ENCODE results near the gene FNDC8.
"Not testable (repeated sequence)": the region's sequence is repeated elsewhere in the genome, so short reads cannot be mapped to it uniquely, and the experiment has no call there.

Gene FNDC8

DNA sequence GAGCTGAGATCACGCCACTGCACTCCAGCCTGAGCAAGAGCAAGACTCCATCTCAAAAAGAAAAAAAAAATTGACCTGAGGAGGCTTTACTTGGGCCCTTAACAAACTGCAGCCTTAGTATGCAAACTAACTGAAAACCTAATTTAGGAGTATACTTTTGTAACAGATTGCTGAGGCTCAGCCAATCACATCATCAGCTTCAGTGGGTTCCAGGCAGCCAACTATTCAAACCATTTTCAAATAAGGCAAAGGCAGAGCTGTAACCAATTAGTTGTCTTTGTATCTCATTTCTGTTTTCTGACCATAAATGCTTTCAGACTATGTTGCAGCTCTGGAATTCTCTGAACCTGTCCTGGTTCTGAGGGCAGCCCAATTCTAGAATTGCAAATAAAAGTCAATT lies 25.7 kb upstream of the FNDC8 start:
- no peak for DNase-seq (ENCODE audit: low spot score)

DNA sequence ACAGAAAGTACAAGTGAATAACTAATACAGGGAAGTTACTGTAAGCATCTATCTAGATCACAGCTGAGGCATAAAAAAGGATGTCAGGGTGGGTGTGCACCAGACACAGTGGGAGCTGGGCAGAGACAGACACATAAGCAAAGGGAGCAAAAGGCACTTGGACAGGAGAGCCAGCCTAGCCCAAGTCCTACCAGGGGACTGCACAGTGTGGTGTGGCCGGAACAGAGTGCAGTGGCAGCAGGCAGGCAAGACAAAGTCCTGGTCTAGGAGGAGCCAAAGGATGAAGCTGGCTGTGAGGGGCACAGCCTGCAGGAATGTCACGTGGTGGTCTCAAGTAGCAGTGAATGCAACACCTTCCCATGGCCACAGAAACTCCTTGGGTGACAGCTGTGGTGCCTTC lies 23.6 kb upstream of the FNDC8 start:
- no peak for DNase-seq (ENCODE audit: low spot score)

DNA sequence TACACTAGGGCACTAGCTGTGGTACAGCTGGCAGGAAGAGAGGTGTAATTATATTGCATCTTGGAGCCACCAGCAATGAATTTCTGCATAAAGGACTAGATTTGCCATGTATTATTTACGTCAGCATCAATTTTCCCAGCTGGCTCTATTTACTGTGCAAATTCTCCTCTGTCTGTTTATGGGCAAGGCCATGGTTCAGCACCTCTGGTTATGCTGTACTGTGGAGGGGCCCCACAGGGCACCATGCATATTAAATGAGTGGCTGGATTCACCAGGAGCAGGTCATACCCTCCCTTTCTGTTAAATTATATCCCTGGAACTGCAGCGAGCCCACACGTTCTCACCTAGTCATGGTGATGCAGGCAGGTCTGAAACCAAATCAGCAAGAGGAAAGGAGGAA lies 21.5 kb upstream of the FNDC8 start:
- no peak for DNase-seq (ENCODE audit: low spot score)

DNA sequence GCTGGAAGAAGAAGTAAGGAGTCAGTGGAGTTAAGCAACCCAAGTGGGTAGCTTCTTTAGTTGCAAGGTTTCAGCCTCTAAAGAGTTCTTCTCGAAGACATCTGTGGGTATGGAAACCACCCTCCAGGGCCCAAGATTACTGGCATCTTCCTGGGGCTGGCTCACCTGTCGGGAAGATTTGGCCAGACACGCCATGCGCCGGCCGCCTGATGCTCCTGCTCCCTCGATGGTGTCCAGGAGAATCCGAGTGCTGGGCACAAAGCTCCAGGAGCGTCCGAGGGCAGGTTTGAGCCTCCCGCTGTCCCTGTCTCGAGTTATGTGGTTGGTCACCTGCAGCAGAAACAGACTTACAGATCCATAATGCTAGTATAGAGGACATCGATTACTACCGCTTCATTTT lies 20.4 kb upstream of the FNDC8 start:
- no peak for DNase-seq (ENCODE audit: low spot score)

DNA sequence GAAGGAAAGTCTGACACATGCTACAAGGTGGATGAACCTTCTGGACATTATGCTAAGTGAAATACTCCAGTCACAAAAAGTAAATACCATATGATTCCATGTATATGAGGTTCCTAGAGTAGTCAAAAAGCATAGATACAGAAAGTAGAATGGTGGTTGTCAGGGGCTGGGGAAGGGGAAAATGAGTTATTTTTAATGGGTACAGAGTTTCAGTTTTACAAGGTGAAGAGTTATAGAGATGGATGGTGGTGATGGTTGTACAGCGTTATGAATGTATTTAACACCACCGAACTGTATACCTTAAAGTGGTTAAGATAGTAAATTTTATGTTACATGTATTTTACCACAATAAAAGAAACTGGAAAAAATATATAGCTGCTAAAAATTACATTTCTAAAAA lies 19.7 kb upstream of the FNDC8 start:
- no peak for DNase-seq (ENCODE audit: low spot score)

DNA sequence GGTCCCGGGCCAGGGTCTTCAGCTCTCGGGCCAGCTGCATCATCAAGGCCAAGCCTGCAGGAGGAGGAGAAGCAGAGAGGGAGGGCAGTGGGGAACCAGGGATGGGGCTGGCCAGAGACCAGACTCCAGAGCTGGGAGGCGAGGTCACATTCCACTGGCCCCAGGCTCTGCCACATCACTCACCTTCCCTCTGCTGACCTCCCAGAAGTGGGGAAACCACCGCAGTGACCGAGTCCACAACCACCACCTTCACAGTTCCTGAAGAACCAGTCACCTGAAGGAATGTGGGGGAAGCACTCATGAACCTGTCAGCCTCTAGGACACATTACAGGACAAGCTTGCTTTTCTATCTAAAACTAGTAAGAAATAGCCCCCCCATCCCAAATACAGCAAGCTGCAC lies 18.1 kb upstream of the FNDC8 start:
- DNase-seq (ENCODE audit: low spot score) = no peak

DNA sequence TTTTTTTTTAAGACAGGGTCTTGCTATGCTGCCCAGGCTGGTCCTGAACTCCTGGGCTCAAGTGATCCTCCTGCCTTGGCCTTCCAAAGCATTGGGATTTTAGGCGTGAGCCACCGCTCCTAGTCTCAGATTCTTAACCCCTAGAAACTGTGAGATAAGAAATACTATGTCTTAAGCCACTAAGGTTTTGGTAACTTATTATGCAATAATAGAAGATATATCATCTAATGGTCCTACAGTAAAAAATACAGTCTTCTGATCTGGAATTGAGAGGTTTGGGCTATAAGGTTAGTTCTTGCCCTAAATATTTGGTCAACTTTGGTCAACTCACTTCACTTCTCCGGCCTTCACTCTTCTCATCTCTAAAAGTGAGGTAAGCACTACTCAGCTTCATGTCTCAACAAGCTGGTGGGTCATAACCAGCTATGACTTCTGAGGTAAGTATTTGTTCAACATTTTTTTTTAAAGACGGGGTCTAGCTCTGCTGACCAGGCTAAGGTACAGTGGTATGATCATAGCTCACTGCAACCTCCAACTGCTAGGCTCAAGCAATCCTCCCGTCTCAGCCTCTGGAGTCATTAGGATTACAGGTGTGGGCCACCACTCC lies 16.5 kb upstream of the FNDC8 start:
- DNase-seq (ENCODE audit: low spot score) = no peak

DNA sequence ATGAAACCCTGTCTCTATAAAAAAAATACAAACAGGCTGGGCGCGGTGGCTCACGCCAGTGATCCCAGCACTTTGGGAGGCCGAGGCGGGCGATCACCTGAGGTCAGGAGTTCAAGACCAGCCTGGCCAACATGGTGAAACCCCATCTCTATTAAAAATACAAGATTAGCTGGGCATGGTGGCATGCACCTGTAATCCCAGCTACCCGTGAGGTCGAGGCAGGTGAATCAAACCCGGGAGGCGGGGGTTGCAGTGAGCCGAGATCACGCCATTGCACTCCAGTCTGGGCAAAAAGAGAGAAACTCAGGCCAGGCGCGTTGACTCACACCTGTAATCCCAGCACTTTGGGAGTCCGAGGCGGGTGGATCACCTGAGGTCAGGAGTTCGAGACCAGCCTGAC lies 10.6 kb upstream of the FNDC8 start:
- not testable (repeated sequence) for DNase-seq (ENCODE audit: low spot score)

DNA sequence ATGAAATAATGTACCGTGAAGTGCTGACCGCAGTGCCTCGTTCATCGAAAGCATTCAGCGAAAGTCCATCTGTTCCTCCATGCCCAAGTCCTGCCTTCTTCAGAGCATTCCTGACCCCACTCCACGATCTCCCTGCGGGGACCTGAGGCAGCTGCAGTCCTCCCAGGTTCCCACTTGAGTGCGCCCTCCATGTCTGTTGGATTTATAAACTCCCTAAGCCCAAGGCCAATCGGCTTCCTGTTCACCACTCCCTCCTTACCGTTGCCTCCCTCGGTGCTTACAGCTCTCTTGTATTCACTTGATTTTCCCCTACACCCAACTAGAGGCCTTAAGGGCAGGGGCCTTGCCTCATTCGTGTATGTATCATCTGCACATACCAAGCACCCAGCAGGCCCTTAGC lies 4.6 kb upstream of the FNDC8 start:
- no peak for DNase-seq (ENCODE audit: low spot score)

DNA sequence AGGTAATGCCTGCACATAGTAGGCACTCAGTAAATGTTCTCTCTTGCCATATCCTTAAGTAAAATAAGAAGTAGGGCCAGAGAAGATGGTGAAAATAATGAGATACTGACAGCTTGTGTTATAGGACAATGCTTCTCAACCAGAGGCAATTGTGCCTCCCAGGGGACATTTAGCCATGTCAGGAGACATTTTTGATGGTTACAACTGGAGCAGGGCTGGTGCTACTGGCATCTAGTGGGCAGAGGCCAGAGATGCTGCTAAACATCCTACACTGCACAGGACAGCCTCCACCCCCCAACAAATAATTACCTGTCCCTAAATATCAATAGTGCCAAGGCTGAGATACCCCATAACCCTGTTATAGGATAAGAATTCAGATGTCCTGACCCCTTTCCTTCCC lies 3.4 kb upstream of the FNDC8 start:
- DNase-seq (ENCODE audit: low spot score) = no peak

DNA sequence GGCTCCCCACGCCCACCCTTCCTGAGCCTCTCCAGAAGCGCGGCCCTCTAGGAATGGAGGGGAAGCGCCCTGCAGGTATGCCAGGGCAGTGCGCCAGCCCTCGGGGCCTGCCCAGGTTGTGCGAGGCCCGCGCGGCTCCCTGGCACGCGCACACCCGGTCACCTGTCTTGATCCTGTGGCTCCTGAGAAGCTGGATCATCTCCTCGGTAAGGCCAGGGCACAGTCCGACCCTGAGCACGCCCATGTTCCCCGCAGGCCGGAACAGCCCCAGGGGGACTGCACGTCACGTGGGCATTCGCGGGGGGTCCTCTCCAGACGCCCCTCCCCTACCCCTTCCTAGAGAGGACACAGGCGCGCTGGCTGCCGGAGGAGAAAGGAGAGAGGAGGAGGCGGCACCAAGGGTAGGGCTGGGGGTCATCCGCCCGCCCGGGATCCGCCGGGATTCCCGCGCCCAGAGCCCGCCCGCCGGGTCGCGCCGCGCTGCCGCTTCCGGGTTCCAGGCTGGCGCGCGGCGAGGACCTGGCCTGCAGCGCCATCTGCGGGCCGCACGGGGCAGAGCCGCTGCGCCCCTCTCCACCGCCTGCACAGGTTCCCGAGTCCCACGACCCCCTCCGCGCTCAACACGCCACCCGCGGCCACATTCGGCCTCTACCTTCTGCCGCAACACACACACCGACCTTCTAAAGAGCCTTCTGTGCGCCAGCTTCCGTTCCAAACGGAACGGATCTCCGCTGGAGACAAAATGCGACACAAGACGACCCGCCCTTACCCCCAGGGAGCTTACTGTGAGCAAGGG lies 1.8 kb upstream of the FNDC8 start, which contains the start of gene RAD51D:
RAD51D (minus strand) TSS at position 491 of the 796 bp plus-strand sequence; CDS start at position 244, 247 bp downstream.
- DNase-seq (ENCODE audit: low spot score) = peak; percentile 67

DNA sequence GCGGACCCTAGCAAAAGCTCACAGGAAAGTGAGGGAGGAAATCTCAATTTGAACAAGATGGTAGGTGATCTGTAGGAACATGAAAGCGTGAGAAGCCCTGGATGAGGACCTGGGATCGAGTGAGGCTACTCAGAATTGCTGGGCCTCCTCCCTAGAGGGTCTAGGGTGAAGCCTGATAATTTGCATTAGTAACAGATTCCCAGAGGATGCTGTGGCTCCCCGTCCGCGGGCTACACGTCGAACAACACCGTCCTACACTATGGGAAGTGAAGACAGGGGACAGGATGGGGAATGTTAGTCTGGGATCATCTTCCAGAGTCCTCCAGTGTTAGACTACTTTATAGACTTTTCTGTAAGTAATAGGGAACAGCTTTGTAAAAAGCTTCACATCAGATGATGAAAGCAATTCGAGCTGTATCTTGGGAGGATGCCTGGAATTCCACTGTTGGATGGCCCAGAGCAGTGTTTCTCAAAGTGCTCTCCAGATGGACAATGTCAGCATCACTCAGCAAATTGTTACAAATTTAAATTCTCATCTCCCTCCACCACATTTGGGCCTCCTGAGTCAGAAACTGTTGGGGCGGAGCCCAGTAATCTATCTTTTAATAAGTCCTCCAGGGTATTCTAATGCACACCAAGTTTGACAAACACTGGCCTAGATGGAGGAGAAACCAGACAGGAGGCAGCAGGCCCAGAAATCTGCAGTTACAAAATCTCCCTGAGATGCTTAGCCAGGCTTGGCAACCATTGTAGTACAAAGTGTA lies 6.5 kb downstream of the FNDC8 start:
- no peak for DNase-seq (ENCODE audit: low spot score)

DNA sequence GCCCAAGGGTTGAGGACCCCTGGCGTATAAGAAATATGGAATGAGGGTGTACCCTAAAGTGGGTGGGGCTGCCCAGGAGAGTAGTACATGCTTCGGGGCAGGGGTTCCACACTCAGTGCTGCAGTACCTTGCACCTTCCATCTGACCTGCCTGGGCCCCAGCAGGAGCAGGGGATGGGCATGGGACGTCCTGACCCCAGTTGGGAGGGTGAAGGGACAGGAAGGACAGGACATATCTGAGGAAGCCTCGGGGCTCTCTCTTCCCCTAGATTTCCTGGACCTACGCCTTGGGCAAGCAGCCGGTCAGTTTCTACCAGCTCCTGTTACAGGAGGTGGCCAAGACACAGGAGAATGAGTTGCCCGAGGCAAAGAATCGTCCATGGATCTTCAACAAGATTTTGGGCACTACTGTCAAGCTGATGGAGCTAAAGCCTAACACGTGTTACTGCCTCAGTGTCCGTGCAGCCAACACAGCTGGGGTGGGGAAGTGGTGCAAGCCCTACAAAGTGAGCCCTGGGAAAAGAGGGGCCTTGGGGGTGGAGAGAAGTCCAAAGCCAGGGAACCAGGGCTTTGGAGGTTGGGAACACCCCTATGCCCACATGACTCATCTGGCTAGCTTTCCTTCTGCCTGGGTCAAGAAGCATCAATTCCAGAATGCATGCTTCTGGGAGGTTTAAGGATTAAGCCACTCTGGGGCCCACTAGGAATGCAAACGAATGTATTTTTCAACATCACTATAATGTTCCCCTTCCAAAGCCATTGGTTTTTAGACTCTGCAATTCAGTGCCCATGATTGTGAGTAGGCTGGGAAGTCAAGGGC lies 7.9 kb downstream of the FNDC8 start:
- no peak for DNase-seq (ENCODE audit: low spot score)

DNA sequence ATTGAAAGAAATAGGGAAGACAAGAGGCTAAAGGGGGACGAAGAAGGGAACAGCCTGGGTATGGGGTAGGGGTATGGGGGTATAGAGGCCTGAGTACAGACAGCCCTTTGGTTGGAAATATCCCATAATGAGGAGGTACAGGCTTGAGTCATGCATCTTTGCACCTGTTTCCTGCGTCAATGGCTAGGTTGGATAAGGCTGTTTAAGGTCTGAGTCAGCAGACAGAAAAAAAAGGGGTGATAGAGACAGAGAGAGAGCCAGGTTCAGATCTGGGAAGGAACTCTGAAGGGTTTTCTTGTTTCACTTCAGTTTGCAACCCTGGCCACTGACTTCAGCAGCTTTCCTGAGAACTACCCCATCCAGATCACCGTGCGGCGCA lies 8.5 kb downstream of the FNDC8 start:
- DNase-seq (ENCODE audit: low spot score) = no peak

DNA sequence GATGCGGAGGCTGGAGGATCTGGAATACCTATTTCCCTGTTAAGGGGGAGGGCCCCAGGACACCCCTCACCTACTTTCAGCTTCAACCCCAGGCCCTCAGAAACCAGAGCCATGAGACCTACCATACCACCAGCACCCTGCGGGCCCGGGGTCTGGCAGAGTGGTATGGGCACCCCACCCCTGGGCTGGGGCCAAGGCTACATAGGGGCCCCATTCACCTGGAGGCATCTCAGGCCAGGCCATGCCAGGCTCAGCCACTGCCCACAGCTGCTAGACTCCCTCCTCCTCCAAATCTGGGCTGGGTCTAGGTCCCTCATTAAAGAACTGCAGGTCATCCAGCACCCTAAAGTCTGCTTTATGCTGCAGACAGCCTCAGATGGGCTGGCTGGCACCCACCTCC lies 9.0 kb downstream of the FNDC8 start:
- DNase-seq (ENCODE audit: low spot score) = no peak

DNA sequence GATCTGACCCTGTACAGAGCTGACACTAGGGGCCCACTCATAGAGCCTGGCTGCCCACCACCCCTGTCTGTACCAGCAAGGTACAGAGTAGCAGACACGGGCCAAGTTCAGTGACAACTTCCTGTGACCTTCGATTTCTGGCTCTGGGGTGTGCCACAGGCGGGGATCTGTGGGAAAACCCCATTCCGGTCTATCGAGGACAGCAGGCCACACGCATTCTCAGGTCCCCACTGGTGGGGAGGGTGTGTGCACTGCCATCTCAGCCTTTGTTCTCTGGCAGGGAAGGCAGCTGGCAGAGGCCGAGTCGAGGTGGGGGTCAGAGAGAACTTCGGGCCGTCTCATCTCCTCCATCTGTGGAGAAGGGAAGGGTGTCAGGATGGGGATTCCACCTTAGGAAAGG lies 10.7 kb downstream of the FNDC8 start:
- DNase-seq (ENCODE audit: low spot score) = no peak

DNA sequence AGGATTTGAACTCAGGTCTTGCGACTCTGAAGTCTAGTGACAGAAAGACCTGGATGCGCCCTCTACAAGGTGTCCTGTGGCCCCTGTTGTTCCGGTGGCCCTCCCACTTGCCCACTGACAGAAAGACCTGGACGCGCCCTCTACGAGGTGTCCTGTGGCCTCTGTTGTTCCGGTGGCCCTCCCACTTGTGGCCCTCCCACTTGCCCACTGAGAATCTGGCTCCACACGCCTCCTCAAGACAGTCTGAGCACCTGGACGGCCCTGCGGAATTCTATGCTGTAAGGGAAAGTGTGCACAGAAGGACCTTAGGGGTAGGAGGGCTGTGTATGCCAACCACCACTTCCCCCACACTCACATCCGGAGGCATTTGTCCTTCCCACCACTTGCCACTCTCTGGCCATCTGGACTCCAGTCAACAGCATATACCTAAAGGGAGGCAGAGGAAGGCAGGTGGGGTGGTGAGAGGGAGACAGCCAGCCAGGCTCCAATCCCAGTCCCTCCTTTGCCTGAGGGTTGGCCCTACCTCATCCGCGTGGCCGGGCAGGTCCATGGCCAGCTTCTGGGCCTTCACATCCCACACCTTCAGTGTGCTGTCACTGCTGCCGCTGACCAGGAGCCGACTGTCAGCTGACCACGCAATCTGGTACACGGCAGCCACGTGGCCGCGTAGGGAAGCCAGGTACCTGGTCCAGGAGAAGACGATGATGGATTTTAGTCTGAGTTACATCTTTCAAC lies 11.6 kb downstream of the FNDC8 start:
- no peak for DNase-seq (ENCODE audit: low spot score)

DNA sequence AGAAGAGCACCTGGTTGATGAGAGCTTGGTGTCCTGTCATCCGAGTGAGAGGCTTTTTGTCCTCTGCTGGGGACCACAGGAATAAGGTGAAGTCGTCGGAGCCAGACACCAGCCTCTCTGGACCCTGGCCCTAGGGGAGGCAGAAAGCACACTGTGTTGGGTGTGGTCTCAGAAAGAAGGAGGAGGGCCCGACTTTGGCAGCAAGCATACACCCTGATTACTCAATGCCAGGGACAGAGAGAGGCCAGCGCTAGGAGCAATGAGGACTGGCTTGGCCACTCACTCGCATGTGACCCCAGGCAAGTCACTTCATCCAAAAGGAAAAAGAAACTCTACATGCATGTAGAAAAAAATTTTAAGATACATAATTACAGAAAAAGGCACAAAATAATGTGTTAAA lies 13.9 kb downstream of the FNDC8 start:
- DNase-seq (ENCODE audit: low spot score) = no peak

DNA sequence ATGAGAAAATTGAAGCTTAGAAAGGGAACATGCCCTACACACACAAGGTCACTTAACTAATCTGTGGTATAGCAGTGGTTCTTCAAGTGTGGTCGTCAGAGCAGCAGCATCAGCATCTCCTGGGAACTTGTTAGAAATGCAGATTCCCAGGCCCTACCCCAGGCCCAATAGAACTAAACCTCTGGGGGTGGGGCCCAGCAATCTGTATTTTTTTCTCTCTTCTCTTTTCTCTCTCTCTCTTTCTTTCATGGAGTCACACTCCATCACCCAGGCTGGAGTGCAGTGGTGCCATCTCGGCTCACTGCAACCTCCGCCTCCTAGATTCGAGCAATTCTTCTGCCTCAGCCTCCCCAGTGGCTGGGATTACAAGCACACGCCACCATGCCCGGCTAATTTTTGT lies 16.8 kb downstream of the FNDC8 start:
- DNase-seq (ENCODE audit: low spot score) = no peak

DNA sequence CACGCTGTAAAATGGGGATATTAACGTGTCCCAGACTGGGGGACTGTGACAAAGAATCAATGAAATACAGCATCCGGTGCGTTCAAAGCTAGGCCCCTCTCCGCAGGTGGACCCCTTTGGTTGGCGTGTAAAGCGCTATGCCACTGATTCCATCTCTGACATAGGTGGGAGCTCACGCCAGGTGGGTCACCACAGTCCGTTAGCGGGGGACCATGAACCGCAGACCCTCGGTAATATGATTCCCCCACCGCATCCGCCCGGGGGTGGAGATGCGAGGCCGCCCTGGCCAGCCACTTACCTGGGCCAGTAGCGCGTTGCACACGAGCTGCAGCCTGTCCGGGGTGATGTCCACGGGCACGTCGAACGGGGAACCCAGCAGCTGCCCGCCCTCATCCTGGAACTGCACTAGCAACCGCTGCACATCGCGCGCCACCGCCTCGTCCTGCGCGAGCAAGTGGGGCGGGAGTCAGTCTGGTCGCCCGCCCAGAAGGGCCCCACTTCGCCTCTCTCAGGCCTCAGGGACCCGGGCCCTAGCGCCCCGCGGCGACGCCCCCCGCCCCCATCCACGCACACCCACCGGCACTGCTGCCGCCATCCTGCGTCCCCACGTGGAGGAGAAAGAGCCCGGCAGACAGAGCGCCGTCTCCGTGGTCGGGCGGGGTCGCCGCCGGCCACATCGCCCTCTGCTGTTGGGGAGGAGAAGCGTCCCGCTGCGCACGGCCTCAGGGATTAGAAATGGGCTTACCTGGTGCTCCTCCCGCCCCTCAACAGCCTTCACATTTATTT lies 20.5 kb downstream of the FNDC8 start, which contains the start of gene NLE1:
NLE1 (minus strand) TSS at position 623 of the 786 bp plus-strand sequence; CDS start at position 595, 28 bp downstream.
- peak; percentile 75 for DNase-seq (ENCODE audit: low spot score)

DNA sequence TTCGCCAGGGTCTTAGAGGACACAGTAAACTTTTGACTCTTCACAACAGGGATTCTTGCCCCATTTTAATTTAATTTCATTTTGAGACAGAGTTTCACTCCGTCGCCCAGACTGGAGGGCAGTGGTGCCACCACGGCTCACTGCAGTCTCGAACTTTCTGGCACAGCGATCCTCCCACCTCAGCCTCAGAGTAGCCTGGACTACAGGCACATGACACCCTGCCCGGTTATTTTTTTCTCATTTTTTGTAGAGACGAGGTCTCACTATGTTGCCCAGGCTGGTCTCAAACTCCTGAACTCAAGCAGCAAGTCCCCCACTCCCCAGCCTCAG lies 21.0 kb downstream of the FNDC8 start:
- DNase-seq (ENCODE audit: low spot score) = no peak
